Astrocyte of the spinal cord (primary cell): ENCODE data around the gene GIPR.
"Not testable (repeated sequence)": the region's sequence is repeated elsewhere in the genome, so short reads cannot be mapped to it uniquely, and the experiment has no call there.

Source experiments
- DNase-seq: peaks from one replicate; pipeline ENCODE4 v3.0.0; 2011; ENCODE audit warnings: low read depth, low spot score
- H3K4me3 ChIP-seq: 2 replicates; pipeline ENCODE4 v1.5.1; 2011; ENCODE audit warnings: low read depth, mild to moderate bottlenecking, low read length, moderate library complexity
- CTCF ChIP-seq: IDR thresholded peaks from 2 replicates; pipeline ENCODE4 v1.5.1; 2012; ENCODE audit warnings: low read depth, mild to moderate bottlenecking, low read length, inconsistent platforms
- in situ Hi-C: cut with HindIII; loops from 2 replicates; pipeline ENCODE4 v1.10.0; 2017; ENCODE audit warnings: low sequenced_read_pairs

GIPR gene

GRCh38 chr19:45674946-45675345, 6.9 kb downstream of the GIPR start:
- TF ChIP-seq CTCF: no peak
- in situ Hi-C loops: no loop called here

GRCh38 chr19:45676851-45677263, 8.8 kb downstream of the GIPR start:
- peak overlapping the region; percentile 15 for H3K4me3 ChIP-seq
- no peak for DNase-seq
- TF ChIP-seq CTCF: no peak
- in situ Hi-C loops: no loop called here

More at GRCh38 chr19:45674946-45675345, 6.9 kb downstream of the GIPR start:
- no peak overlapping the region for H3K4me3 ChIP-seq
- no peak for DNase-seq

DNA sequence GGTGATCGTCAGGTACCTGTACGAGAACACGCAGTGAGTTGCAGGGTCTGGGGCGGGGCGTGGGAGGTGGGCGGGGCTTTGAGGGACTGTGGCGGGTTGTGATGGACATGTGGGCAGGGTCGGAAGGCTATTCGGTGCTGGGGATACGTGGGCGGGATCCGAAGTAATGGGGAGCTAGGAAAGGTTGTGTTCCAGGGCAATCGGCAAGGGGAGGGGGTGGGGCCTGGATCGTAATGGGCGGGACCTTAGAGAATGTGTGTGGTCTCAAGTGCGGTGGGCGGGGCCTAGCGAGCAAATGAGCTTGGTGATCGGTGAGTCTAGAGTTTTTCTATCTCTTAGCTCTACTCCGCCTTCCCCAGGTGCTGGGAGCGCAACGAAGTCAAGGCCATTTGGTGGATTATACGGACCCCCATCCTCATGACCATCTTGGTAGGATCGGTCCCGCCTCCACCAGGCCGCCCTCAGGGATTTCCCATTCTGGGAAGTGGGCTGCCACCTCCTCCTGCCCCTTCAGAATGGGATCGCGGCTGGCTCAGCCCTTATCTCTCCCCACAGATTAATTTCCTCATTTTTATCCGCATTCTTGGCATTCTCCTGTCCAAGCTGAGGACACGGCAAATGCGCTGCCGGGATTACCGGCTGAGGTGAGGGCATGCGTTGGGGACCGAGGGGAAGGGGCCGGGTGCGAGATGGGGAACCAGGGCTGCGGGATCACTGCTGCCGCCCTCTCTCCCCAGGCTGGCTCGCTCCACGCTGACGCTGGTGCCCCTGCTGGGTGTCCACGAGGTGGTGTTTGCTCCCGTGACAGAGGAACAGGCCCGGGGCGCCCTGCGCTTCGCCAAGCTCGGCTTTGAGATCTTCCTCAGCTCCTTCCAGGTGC, 9.6 kb downstream of the GIPR start:
- in situ Hi-C loops: no loop called here
- peak overlapping the region; percentile 12 for H3K4me3 ChIP-seq
- no peak for TF ChIP-seq CTCF
- DNase-seq: peak; percentile 57

- TF ChIP-seq CTCF: peak; percentile 92
- H3K4me3 ChIP-seq: peak overlapping the region; percentile 30
- in situ Hi-C loops: no loop called here
- peak; percentile 78 for DNase-seq
These were observed 13.5 kb downstream of the GIPR start for GRCh38 chr19:45681391-45682015.

DNA sequence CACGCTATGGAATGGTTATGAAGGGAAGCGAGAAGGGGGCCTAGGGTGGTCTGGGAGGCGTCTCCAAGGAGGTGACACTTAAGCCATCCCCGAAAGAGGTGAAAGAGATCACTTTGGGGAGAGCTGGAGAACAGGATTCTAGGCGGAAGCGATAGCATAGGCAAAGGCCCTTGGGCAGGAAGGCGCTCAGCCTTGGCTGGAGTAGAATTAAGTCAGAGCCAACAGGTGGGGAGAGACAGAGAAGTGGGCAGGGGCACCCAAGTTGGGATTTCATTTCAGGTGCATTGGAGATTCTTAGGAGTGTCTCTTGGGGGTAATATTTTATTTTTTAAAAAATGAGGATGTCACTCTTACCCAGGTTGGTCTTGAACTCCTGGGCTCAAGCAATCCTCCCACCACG, 14.1 kb downstream of the GIPR start:
- no peak for TF ChIP-seq CTCF
- H3K4me3 ChIP-seq: no peak overlapping the region
- in situ Hi-C loops: no loop called here
- DNase-seq: no peak

GRCh38 chr19:45682908-45683307, 14.9 kb downstream of the GIPR start:
- in situ Hi-C loops: no loop called here
- H3K4me3 ChIP-seq: no peak overlapping the region
- TF ChIP-seq CTCF: no peak
- no peak for DNase-seq

DNA sequence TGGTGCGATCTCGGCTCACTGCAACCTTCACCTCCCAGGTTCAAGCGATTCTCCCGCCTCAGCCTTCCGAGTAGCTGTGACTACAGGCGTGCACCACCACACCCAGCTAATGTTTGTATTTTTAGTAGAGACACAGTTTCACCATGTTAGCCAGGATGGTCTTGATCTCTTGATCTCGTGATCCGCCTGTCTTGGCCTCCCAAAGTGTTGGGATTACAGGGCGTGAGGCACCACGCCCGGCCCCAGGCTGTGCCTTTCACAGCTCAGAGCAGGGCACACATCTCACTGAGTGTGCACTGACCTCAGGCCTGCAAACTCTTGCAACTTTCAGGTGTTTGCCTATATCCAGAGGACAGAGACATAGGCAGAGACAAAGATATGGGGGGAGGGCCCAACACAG, 17.0 kb downstream of the GIPR start:
- in situ Hi-C loops, DNase-seq, H3K4me3 ChIP-seq: not testable (repeated sequence)
